Activated CD8-positive, alpha-beta memory T cell treated with anti-CD3 and anti-CD28 coated beads for 24 hours (primary cell): ENCODE measurements around the gene RPS17.

ENCODE experiments used
- DNase-seq: peaks from one replicate; pipeline ENCODE4 v3.0.0-alpha.2; 2020

RPS17 gene

DNA sequence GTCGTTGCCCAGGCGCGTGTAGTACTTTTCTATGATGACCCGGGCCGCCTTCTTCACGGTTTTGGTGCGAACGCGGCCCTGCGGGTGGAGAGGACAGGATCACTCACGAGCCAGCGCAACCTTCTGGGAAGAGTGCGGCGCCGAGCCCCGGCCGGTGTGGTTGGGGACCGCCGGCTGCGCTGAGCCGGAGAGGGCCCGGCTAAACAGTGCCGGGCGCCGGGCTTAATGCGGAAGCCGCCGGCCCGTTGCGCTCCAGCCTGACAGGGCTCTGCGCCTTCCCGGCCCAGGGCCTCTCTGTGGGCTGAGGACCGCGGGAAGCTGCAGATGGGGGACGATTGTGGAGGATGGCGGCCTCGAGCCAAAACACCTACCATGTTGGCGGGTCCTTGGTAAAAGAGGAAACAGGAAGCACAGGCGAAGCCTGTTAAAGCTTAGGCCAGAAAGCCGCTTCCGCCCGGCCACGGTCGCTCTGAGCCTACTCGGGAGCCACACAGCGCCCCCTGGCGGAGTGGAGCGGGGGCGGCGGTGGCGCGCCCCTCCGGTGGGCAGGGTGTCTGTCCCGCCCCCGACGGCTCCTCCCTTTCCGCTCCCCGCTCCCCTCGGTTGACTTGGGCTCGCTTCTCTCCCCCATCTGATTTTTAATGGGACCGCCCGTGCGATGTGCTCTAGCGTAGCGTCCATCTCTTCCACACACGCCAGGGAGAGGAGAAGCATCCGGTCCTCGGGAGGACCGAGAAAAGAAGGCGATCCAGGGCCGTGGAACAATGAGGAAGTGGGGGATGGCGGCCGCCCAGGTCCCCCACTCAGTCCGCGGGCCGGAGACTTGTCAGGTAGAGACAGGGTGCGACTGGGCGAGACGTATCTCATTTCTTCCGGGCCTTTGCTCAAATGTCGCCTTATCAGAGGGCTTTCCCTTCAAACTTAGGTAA is at the start of gene RPS17:
TSS of gene RPS17 (minus strand) at position 403 of the 929 bp plus-strand sequence. CDS start at position 374, 29 bp downstream.
- peak; percentile 100 for DNase-seq

DNA sequence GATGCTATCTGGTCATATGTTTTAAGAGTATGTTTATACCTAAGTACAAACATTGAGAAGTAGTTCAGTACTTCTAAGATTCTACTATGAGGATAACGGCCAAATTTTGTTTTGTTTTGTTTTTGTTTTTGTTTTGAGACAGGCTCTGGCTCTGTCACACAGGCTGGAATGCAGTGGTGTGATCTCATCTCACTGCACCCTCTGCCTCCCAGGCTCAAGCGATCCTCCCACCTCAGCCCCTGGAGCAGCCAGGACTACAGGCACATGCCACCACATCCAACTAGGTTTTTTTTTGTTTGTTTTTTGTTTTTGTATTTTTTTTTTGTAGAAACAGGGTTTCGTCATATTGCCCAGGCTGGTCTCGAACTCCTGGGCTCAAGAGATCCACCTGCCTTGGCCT is 47.5 kb upstream of the RPS17 start:
- no peak for DNase-seq

DNA sequence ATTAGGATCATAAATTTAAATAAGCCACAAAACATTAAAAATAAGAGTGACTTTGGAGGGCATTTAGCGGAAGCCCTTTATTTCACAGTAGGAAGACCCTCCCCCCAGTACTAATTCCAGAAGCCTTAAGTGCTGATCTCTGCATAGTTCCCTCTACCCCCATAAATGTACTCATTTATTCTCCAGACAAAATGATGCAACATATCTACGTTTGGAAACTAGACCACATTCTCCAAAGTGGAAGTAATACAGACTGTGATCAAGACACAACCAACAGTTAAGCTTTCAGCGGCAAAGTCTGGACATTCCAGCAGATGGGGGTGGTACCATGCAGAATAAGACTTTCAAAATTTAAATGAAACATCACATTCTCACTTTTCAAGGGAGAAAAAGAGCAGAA is 44.8 kb upstream of the RPS17 start:
- no peak for DNase-seq

DNA sequence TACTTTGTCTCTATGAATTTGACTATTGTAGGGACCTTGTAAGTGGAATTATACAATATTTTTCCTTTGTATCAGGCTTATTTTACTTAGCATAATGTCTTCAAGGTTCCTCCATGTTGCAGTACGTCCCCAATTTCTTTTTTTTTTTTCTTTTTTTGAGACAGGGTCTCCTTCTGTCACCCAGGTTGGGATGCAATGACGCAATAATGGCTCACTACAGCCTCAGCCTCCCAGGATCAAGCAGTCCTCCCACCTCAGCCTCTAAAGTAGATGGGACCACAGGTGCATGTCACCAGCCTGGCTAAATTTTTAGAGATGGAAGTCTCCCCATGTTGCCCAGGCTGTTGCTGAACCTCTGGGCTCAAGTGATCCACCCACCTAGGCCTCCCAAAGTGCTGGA is 40.5 kb upstream of the RPS17 start:
- no peak for DNase-seq

DNA sequence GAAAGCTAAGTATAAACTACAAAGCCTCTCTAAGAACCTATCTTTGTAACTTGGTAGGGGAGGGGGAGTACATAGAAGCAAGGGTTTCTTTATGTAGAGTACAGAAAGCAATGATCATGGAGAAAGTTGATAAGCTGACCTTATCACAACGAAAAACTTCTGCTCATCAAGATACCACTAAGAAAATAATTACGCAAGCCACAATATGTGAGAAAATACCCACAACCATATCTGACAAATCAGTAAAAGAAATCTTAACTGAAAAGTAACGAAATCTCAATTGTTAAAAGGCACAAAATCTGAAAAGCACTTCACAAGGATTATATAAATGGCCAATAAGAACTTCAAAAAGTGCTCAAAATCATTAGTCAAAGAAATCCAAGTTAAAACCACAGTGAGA is 35.1 kb upstream of the RPS17 start:
- DNase-seq: no peak

DNA sequence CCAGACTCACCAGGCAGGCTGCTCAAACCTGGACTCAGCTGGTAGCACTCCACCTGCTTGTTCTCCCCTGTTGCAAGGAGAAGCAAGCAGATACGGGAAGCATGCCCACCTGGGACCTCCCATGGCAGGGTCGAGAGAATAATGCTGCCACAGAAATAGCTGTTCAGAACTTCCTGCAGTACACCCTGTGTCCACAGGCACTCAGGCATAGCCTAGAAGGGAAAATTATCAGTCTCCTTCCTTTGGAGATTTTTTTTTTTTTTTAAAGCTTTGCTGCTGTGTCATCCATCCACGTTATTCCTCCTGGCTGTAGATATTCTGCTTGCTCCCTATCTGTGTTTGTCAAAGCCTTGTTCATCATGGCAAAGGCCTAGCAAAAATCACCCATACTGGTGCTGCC is 32.7 kb upstream of the RPS17 start:
- DNase-seq: no peak

DNA sequence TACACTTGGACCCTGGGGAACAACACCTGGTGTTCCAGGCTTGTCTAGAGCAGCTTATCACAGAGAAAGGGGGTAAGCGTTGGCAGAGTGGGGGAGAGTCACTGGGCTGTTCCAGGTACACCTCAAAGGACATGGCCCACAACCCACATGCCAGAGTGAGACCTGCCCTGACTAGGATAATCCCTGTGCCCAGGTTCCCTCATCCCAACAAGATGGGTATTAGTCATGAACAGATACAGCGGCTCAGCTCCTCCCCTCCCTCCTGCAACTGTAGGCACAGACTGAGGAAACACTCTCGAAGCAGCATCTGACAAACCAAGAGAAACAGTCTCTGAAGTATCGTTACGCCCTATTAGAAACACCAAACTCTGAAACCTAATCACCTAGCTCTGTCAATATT is 32.1 kb upstream of the RPS17 start:
- DNase-seq: no peak

DNA sequence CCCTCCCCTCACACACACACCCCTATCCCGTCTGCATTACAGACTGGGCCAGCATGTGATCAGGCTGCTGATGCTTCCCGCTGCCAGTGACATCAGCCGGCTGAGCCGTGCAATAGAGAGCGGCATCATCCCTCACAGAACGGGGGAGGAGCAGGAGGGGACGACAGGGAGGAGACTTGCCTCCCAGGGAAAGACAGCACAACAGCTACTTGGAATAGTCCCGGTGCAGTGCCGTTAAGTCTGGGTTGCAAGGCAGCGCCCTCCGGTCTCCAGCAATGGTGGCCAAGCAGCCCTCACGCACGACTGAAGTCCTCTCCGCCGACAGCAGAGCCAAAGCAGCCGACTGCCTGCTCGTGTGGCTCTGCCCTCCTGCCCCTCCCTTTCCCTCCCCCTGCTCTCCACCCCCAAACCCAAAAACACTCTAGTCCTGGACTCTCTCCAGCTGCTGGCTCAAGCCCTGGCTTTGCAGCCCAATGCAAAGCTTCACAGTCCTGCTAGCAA is 31.5 kb upstream of the RPS17 start:
- no peak for DNase-seq

DNA sequence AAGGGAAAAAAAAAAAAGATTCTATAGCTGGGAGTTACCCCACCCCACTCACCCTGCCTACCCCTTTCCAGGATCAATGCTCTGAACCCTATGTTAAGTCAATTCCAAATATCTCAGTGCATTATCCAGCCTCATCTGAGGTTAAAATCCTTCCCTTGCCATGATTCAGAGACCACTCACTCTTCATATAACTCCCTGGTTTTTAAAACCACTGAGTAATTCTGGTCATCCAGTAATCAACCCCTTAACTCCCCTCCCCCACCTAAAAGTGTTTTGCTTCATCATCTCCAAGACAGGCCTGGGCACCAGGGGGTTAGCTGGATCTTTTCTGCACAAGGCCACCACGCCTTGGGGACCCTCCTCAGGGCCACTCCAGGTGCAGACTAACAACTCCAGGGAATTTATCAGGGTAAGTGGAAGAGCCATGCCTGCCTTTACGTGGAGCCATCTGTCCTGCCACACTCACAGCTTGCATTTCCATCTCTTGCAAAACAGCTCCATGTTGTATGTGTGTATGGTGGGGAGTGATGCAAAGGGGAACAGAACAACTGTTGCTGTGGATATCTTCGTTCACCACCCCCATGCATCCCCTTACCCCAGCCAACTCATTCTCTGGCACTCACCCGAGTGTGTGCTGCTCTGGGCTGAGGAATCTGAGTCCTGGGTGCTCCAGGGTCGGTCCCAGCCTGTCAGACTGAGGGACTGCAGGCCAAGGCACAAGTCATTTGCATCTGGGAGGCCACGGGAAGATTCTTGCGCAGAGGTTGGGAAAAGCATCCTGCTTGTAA is 30.7 kb upstream of the RPS17 start:
- DNase-seq: no peak

DNA sequence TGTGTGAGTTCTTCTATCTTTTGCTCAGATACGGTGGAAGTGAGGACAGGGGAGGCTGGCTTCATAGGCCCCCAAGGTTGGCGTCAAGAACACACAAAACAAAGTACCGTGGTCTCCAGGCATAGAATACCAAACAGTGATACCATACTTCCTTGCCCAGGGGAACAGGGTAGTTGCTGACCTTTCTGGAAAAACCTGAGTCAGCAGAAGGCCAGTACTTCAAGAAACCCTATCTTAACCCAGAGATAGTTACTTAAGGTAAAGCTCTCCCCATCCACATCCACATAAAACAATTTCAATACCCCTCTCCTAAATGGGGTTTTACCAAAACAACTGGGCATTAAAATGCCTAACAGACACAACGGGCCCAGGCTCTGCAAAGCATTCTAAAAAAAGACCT is 29.6 kb upstream of the RPS17 start:
- DNase-seq: no peak

DNA sequence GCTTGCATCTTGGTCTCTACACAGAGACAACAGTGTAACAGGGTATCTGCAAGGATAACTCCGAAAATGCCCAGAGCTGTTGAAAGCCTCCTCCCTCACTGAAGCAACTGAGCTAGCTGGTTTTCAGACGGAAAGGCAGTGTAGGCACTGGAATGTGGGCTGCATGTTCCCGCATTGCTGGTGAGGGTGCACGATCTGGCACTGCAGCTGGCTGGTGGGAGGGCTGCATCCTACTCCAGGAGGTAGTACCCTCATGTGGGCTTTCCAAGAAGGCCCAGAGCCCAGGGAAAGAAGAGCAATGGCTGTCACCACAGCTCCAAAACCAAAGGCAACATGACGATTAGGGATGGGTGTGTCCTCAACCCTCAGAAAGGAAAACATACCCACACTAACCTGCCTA is 28.7 kb upstream of the RPS17 start:
- DNase-seq: no peak

DNA sequence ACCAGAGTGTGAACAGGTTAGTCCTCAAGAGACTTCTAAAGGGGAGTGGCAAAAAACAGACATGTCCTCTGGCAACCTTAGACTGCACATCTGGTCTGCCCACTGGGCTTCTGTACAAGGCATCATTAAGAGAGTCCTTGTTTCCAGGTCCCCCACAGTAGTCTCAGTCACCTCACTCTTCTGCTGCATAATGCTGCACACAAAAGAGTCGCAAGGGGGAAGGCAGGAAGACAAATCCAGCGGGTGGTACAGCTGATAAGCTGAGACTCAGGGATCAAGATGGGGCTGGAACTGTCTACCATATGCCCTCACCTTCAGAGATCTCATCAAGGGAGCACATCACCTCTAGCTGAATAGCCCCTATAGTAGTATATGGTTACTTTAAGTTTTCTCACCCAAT is 27.4 kb upstream of the RPS17 start:
- no peak for DNase-seq

DNA sequence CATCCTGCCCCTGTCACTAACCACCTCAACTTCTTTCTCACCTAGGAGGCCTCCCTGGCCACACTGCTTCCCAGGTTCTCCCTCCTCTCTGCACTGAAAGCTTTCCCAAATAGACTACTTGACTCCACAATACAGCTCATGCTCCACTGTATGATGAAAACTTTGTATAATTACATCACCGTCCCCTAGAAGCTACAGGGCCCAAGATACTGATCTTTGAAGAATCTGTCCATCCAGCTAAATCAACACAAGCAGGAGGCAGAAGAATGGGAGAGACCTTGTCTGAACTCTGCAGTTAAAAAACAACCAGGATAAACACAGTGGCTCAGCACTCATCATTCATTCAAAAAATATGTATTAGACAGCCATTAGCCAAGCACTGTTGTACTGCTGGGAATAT is 26.4 kb upstream of the RPS17 start:
- DNase-seq: no peak

DNA sequence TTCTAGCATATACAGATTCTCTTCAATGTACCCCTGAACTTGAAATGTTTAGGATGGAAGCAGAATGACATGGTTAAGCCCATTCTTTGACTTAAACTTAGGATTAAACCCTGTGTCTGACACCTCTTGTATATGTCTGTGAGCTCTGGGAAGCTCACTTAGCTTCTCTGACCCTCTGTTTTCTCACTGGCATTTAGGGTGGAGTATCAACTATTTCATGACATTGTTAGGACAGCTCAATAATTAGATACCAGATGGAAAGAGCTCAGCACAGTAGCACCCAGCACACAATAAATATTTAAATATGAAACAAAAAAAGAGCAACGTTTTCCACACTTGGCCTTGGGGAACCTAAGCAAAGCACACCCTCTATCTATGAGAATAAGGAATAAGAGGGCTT is 18.2 kb upstream of the RPS17 start:
- no peak for DNase-seq

DNA sequence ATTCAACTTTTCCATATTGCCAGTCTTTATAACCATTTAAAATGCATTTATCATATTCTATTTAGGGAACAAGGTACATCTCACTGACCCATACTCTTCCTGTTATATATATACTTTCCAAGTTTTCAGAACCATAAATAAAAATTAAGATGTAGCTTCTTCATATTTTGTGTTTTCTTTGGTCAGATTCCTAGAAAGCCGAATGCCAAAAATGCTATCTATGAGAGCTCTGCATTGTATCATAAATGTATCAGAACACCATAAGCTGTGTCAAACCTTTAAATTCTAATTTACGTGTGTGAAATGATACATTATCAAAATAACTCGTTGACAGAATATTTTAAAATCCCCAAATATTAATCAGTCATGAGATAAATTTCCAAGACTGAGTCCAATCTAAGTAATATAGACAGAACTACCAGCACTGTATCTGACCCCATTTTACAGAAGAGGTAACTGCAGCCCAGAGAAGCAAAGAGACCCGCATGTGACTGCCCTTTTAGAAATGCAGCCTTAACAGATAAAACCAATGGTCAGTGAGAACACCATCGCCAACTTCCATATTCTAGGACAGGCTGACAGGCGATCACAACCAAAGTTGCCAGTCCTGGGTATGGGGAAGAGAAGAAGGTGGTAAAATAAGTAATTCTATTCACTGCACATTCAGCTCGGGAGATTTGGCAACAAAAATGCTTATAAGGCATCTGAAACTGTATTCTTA is 16.2 kb upstream of the RPS17 start:
- DNase-seq: no peak

DNA sequence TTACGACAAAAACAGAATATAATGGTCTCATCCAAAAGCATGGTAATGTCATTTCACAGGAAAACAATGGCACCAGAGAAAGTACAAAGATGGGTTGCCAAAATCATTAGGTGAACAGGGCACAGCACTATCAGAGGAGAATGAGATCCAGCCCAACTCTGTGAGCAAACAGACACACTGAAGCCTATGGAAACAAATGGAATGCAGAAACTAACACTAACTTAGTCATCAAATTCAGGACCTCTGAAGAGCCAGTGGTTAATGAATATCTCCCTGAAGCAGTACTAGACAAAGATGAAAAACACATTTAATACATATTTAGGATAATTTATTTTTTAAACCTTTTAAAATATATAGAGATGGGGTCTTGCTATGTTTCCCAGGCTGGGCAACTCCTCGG is 14.6 kb upstream of the RPS17 start:
- no peak for DNase-seq

DNA sequence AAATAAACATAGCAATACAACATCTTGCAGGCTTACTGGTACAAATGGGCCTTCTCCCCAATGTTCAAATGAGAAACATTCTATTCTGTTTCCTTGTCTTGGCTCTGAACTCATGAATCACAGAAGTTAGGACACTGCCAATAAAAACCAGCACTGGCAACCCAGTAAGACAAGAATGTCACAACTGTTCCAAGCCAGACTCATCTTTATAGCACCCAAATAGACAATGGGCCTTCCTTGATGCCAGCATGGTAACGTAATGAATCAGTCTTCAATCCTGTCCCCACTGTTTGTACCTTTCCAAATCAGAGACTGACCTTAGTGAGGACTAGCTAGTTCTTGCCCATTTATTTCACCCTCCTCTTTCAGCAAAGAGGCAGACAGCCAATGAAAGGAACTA is 14.1 kb upstream of the RPS17 start:
- no peak for DNase-seq

DNA sequence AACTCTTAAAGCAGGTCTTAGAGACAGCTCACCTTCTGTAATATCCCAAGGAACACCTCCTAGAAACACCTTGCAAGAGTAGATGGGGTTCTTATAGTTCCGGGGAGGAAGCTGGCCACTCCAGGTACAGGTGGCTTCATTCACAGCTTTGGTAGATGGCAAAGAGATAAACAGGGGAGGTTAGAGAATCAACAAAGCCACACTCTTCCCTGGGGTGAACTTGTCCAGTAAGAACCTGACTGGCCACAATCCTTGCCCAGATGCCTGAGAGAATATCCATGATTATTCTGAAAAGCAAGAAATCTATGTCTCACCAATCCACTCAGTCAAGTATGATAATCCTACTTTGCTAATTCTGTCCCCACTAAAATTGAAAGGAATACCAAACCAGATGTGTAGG is 13.6 kb upstream of the RPS17 start:
- DNase-seq: no peak

DNA sequence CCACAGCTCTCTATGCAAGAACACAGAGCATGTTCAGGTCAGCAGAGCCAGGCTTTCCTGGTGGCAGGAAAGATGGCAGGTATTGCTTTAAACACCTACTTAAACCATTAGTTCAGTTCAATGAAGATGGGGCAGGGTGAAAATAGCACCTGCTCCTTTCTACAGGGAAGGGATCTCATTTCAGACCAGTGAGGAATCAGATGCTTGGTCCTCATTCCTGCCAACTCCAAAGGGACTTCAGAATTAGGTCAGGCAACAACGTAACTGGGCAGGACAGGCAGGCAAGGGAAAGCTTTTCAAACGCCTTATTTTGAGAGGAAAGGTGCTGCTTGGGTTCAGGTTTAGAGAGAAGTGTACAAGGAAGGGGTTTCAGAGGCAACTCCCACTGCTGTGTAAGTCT is 12.6 kb upstream of the RPS17 start:
- peak; percentile 4 for DNase-seq

DNA sequence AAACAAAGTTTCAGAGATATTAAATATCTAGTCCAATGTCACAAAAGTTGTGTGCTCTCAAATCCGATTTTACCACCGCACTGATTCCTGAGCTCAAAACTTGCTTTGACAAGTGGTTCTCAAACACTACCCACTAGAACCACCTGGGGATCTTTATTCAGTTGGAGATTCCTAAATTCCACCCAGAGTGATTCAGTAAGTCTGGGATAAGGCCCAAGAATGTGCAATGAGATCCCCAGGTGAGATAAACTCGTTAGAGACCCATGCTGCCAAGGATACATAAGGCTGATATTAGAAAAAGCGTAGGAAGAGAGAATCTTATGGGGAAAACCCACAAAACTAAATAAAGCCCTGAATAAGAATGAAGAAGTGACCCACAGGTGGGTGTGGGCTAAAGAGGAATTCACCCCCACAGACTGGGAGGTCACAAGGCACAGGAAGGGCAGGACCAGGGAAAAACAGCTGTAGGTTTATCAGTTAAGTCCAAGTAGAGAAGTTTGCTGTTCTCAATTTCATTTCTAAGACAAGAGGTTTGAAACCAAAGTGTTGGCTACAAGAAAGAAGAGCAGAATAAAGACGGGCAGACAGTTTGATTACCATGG is 11.5 kb upstream of the RPS17 start:
- no peak for DNase-seq

DNA sequence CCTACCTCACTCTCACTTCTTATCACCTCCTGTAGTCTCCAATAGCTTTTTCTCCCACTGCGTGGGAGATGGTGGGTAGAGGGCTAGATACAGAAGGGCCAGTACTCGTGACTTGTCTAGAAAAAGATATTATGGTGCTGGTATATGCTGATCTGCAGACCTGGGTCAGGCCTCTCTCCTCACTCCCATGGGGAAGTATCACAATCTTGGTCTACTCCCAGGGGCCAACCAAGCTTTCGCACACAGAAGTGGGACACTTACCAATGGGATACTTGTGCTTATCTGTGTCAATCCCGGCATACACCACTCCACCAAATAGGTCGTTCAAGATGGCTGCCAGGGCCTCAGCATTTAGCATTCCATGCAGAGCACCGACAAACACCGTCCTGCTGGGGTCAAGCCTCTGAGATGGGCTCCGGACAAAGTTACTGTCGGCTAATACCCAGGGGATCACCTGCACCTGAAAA is 9.0 kb upstream of the RPS17 start:
- peak; percentile 35 for DNase-seq

DNA sequence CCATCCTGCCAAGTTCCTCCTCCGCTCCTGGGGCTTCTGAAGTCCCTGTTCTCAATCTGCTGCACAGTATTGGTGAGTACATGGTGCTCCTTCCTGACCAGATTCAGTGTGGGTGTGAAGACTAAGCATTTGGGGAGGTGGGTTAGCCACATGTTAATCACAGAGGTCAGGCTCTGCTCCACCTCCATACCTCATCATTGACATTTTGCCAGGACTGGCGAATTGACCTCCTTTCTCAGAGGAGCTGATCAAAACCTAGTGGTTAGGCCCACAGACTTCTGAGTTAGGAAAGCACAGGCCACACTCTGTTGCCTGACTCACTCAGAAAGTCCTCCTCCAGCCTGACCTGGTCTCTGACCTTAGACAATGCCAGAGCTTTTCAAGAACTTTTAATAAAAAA is 8.4 kb upstream of the RPS17 start:
- no peak for DNase-seq

DNA sequence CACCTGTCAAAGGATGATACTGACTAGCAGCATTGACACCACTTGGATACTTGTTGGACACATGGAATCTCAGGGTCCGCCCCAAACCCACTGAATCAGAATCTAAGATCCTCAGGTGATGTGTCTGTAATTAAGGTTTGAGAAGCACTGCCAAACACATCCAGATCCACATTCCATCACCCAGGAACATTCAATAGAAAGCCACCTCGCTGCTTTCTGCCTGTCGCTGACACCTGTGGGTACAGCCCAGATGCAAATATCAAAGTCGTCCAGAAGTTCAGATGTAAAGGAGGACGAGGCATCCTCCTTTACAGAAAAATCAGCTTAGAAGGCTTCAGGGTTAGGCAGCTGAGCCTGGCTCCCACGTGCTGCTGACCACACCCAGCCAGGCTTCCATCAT is 5.2 kb upstream of the RPS17 start:
- no peak for DNase-seq
